HepG2 (cell line): ENCODE measurements around the gene BAIAP3. TPM values are rescaled to one million over a fixed set of nuclear protein-coding genes. Genes with fewer than 3 reads are reported as not detected.

Source experiments
- JUND ChIP-seq: sonication (generic); formaldehyde crosslinking; IDR thresholded peaks from 2 replicates; pipeline ENCODE4 v1.8.0; 2022; ENCODE audit warnings: mild to moderate bottlenecking, missing genetic modification reagents
- MAFK ChIP-seq, 2 experiments: IDR thresholded peaks in 1 of 2; conservative IDR thresholded peaks in 1 of 2; 2 replicates each; pipeline ENCODE4 v1.6.1; 2011; ENCODE audit warnings: improper control_type of control experiment in 2 of 2, low read length in 2 of 2
- NFE2L1 ChIP-seq: sonication (generic); formaldehyde crosslinking; IDR thresholded peaks from 2 replicates; pipeline ENCODE4 v1.4.0; 2020; ENCODE audit warnings: missing genetic modification reagents, mild to moderate bottlenecking, borderline replicate concordance
- NR2C2 ChIP-seq: sonication (generic); formaldehyde crosslinking; IDR thresholded peaks from 2 replicates; pipeline ENCODE4 v1.4.0; 2020; ENCODE audit warnings: missing genetic modification reagents, mild to moderate bottlenecking, moderate library complexity, borderline replicate concordance
- SNRNP70 ChIP-seq: fragments of 200-400 bp; formaldehyde crosslinking; IDR thresholded peaks from 2 replicates; pipeline ENCODE4 v1.6.1; 2017; ENCODE audit warnings: mild to moderate bottlenecking, low read depth, low read length, moderate library complexity
- ZFP41 ChIP-seq: sonication (generic); formaldehyde crosslinking; IDR thresholded peaks from 2 replicates; pipeline ENCODE4 v1.4.0; 2020; ENCODE audit warnings: mild to moderate bottlenecking, missing genetic modification reagents, borderline replicate concordance
- ZNF205 ChIP-seq: IDR thresholded peaks from 2 replicates; pipeline ENCODE4 v1.6.1; 2018; ENCODE audit warnings: missing biosample characterization, missing genetic modification reagents
- ZNF841 ChIP-seq: sonication (generic); formaldehyde crosslinking; IDR thresholded peaks from 2 replicates; pipeline ENCODE4 v1.8.1; 2023; ENCODE audit warnings: missing genetic modification reagents, borderline replicate concordance
- polyA plus RNA-seq, 8 experiments: library from polyadenylated mRNA; depleted of rRNA in 3 of 8; stranded (reverse) in 7 of 8; unstranded in 1 of 8; fragments of >200 nt; fragmentation: Illumina TruSeq in 4 of 8; extraction: Trizol in 4 of 8; gene quantifications; 2 replicates each; pipeline versions ENCODE4 v1.2.1 to v1.2.3, GENCODE V29; 2011 to 2016; ENCODE audit warnings: low read depth in 4 of 8, missing spikeins in 1 of 8, mixed read lengths in 1 of 8; ENCODE audit not compliant: insufficient read depth in 1 of 8
- total RNA-seq, 5 experiments: library from RNA; depleted of rRNA; stranded (reverse); fragments of >200 nt; fragmentation: Illumina TruSeq; extraction: Trizol; gene quantifications; 2 replicates each; pipeline ENCODE4 v1.2.3, GENCODE V29; 2016; ENCODE audit warnings: low read depth in 1 of 5
- TF ChIP-seq, protein P1 (sequence below): sonication (generic); formaldehyde crosslinking; IDR thresholded peaks from 2 replicates; pipeline ENCODE4 v1.4.0; 2020; ENCODE audit warnings: missing genetic modification reagents, borderline replicate concordance
- TF ChIP-seq, protein P2 (sequence below): sonication (generic); formaldehyde crosslinking; IDR thresholded peaks from 2 replicates; pipeline ENCODE4 v1.5.0; 2020; ENCODE audit warnings: mild to moderate bottlenecking, missing genetic modification reagents, borderline replicate concordance
- TF ChIP-seq, protein P3 (sequence below): sonication (generic); formaldehyde crosslinking; conservative IDR thresholded peaks from 2 replicates; pipeline ENCODE4 v1.5.0; 2020; ENCODE audit warnings: missing genetic modification reagents
- TF ChIP-seq, protein P4 (sequence below): IDR thresholded peaks from 2 replicates; pipeline ENCODE4 v1.6.1; 2016; ENCODE audit warnings: mild to moderate bottlenecking
- TF ChIP-seq, protein P5 (sequence below): sonication (generic); formaldehyde crosslinking; IDR thresholded peaks from 2 replicates; pipeline ENCODE4 v1.8.0; 2022; ENCODE audit warnings: mild to moderate bottlenecking, missing genetic modification reagents, borderline replicate concordance
- TF ChIP-seq, protein P6 (sequence below): fragments of 450-650 bp; IDR thresholded peaks from 2 replicates; pipeline ENCODE4 v1.6.1; 2017; ENCODE audit warnings: mild to moderate bottlenecking

Gene BAIAP3
- total and polyA plus RNA-seq, 2 of the 13 experiments (the other 11 are each of a cell fraction or from before 2014, with no cell fraction given) = 3.2 to 5.7 TPM

DNA sequence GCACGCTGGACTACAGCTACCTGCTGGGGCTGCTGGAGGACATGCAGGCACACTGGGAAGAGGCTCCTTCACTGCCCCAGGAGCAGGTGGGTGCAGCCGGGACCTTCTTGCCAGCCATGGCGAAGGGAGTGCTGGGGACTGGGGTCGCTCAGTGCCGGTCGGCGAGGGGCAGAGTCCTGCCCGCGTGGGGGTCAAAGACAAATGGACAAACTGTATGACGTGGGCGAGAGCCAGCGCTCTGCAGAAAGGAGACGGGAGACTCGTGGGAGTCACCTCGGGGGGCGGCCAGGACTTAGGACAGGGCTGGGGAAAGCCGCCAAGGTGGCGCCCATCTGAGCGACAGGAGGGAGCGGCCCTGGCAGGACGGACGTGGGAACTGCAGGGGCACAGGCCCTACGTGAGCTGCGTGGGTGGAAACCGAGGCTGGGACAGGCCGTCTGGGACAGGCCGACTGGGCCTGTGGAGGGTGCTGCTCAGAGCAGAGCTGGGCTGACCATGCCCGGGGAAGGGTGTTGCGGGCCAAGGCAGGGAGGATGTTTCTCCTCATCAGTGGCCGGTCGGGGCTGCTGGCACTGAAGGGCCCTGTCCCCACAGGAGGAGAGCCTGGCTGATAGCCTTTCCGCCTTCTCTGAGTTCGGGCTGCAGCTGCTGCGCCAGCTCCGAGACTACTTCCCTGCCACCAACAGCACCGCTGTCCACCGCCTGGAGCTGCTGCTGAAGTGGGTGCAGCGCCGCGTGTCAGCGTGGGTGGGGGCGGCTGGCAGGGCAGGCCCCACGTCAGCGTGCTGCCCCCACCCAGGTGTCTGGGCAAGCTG is 10.2 kb downstream of the BAIAP3 start (continued):
- TF ChIP-seq, protein P1, sequence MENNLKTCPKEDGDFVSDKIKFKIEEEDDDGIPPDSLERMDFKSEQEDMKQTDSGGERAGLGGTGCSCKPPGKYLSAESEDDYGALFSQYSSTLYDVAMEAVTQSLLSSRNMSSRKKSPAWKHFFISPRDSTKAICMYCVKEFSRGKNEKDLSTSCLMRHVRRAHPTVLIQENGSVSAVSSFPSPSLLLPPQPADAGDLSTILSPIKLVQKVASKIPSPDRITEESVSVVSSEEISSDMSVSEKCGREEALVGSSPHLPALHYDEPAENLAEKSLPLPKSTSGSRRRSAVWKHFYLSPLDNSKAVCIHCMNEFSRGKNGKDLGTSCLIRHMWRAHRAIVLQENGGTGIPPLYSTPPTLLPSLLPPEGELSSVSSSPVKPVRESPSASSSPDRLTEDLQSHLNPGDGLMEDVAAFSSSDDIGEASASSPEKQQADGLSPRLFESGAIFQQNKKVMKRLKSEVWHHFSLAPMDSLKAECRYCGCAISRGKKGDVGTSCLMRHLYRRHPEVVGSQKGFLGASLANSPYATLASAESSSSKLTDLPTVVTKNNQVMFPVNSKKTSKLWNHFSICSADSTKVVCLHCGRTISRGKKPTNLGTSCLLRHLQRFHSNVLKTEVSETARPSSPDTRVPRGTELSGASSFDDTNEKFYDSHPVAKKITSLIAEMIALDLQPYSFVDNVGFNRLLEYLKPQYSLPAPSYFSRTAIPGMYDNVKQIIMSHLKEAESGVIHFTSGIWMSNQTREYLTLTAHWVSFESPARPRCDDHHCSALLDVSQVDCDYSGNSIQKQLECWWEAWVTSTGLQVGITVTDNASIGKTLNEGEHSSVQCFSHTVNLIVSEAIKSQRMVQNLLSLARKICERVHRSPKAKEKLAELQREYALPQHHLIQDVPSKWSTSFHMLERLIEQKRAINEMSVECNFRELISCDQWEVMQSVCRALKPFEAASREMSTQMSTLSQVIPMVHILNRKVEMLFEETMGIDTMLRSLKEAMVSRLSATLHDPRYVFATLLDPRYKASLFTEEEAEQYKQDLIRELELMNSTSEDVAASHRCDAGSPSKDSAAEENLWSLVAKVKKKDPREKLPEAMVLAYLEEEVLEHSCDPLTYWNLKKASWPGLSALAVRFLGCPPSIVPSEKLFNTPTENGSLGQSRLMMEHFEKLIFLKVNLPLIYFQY (CRISPR knock-in tag) = no peak
- TF ChIP-seq, protein P2, sequence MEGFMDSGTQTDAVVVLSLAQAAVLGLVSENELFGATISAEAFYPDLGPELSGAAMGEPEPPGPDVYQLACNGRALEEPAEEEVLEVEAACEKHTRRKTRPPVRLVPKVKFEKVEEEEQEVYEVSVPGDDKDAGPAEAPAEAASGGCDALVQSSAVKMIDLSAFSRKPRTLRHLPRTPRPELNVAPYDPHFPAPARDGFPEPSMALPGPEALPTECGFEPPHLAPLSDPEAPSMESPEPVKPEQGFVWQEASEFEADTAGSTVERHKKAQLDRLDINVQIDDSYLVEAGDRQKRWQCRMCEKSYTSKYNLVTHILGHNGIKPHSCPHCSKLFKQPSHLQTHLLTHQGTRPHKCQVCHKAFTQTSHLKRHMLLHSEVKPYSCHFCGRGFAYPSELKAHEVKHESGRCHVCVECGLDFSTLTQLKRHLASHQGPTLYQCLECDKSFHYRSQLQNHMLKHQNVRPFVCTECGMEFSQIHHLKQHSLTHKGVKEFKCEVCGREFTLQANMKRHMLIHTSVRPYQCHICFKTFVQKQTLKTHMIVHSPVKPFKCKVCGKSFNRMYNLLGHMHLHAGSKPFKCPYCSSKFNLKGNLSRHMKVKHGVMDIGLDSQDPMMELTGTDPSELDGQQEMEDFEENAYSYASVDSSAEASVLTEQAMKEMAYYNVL (CRISPR knock-in tag) = no peak
- TF ChIP-seq JUND (CRISPR knock-in tag) (no peak), MAFK (conservative IDR thresholded peaks at IDR 0.05 in 1 of 2, IDR thresholded peaks at IDR 0.05 in 1 of 2; ENCODE audit: low read length in 2 of 2) (no peak), ZFP41 (CRISPR knock-in tag) (no peak), ZNF205 (CRISPR knock-in tag) (no peak), NR2C2 (CRISPR knock-in tag) (peak; percentile 3; the same call in 1 of the 2 replicates), NFE2L1 (CRISPR knock-in tag) (no peak), ZNF841 (no peak), SNRNP70 (no peak)
- TF ChIP-seq, protein P3, sequence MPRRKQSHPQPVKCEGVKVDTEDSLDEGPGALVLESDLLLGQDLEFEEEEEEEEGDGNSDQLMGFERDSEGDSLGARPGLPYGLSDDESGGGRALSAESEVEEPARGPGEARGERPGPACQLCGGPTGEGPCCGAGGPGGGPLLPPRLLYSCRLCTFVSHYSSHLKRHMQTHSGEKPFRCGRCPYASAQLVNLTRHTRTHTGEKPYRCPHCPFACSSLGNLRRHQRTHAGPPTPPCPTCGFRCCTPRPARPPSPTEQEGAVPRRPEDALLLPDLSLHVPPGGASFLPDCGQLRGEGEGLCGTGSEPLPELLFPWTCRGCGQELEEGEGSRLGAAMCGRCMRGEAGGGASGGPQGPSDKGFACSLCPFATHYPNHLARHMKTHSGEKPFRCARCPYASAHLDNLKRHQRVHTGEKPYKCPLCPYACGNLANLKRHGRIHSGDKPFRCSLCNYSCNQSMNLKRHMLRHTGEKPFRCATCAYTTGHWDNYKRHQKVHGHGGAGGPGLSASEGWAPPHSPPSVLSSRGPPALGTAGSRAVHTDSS (CRISPR knock-in tag) = no peak
- TF ChIP-seq, protein P4, sequence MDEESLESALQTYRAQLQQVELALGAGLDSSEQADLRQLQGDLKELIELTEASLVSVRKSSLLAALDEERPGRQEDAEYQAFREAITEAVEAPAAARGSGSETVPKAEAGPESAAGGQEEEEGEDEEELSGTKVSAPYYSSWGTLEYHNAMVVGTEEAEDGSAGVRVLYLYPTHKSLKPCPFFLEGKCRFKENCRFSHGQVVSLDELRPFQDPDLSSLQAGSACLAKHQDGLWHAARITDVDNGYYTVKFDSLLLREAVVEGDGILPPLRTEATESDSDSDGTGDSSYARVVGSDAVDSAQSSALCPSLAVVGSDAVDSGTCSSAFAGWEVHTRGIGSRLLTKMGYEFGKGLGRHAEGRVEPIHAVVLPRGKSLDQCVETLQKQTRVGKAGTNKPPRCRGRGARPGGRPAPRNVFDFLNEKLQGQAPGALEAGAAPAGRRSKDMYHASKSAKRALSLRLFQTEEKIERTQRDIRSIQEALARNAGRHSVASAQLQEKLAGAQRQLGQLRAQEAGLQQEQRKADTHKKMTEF (CRISPR knock-in tag) = no peak
- TF ChIP-seq, protein P5, sequence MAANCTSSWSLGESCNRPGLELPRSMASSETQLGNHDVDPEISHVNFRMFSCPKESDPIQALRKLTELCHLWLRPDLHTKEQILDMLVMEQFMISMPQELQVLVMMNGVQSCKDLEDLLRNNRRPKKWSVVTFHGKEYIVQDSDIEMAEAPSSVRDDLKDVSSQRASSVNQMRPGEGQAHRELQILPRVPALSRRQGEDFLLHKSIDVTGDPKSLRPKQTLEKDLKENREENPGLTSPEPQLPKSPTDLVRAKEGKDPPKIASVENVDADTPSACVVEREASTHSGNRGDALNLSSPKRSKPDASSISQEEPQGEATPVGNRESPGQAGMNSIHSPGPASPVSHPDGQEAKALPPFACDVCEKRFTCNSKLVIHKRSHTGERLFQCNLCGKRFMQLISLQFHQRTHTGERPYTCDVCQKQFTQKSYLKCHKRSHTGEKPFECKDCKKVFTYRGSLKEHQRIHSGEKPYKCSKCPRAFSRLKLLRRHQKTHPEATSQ = no peak
- TF ChIP-seq, protein P6, sequence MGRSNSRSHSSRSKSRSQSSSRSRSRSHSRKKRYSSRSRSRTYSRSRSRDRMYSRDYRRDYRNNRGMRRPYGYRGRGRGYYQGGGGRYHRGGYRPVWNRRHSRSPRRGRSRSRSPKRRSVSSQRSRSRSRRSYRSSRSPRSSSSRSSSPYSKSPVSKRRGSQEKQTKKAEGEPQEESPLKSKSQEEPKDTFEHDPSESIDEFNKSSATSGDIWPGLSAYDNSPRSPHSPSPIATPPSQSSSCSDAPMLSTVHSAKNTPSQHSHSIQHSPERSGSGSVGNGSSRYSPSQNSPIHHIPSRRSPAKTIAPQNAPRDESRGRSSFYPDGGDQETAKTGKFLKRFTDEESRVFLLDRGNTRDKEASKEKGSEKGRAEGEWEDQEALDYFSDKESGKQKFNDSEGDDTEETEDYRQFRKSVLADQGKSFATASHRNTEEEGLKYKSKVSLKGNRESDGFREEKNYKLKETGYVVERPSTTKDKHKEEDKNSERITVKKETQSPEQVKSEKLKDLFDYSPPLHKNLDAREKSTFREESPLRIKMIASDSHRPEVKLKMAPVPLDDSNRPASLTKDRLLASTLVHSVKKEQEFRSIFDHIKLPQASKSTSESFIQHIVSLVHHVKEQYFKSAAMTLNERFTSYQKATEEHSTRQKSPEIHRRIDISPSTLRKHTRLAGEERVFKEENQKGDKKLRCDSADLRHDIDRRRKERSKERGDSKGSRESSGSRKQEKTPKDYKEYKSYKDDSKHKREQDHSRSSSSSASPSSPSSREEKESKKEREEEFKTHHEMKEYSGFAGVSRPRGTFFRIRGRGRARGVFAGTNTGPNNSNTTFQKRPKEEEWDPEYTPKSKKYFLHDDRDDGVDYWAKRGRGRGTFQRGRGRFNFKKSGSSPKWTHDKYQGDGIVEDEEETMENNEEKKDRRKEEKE = no peak
